Measurements from ENCODE around the gene XKR8. TPM values are rescaled to one million over a fixed set of nuclear protein-coding genes. Genes with fewer than 3 reads are reported as not detected.

The XKR8 gene
- total RNA-seq, 1 experiment from 2014 or later, result 2.8 TPM

- peak overlapping the region; percentile 27 for H3K27ac Mint-ChIP-seq (ENCODE audit: low read depth, unreplicated experiment)
- ChIA-PET CTCF (interaction anchor here (0.6 to 1.7 kb wide), 6 partner anchors 14 to 514 kb away, joined by 3 to 11 read pairs (median 4); no protein-coding TSS in a partner anchor), POLR2A (interaction anchor here (0.5 to 1.3 kb wide), 4 partner anchors 12 to 116 kb away, joined by 3 to 4 read pairs (median 3); no protein-coding TSS in a partner anchor)
- peaks cover 45% of the 10 kb centered on the region for H3K36me3 Mint-ChIP-seq (ENCODE audit: insufficient read depth, unreplicated experiment)
- H3K27me3 Mint-ChIP-seq (ENCODE audit: insufficient read depth, unreplicated experiment), result no peaks in the 10 kb centered on the region
- H3K9me3 Mint-ChIP-seq (ENCODE audit: unreplicated experiment), result no peaks in the 10 kb centered on the region
- BruUV-seq (replicated peaks), result no TSS peak
- TF ChIP-seq CTCF (IDR thresholded peaks at IDR 0.05; ENCODE audit: unreplicated experiment), result no peak
- H3K4me1 Mint-ChIP-seq (ENCODE audit: insufficient read depth, unreplicated experiment), result peaks cover 11% of the 10 kb centered on the region
- no peak overlapping the region for H3K4me3 Mint-ChIP-seq (ENCODE audit: unreplicated experiment)
- intact Hi-C loops (cut with micrococcal nuclease), result no loop called here
- no peak for DNase-seq (ENCODE audit: unreplicated experiment)
Measured at GRCh38 chr1:27973771-27974416, 14.1 kb downstream of the XKR8 start.

DNA sequence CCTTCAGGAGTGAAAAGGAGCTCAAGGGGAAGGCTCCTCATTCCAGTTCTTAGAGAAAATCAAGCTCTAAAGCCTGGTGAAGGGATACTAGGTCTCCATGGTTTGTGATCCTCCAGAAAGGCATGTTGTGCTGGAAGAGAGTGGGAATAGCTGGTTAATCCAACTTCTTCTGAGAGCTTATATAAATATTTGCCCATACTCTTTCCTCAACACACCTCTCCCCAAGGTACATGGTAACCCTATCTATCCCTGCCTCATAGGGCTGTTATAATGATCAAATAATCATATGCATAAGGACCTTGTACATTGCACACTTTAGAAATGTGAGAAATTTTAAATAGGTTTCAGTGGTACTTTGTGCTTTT, 14.6 kb downstream of the XKR8 start:
- H3K27me3 Mint-ChIP-seq (ENCODE audit: insufficient read depth, unreplicated experiment), result no peaks in the 10 kb centered on the region

DNA sequence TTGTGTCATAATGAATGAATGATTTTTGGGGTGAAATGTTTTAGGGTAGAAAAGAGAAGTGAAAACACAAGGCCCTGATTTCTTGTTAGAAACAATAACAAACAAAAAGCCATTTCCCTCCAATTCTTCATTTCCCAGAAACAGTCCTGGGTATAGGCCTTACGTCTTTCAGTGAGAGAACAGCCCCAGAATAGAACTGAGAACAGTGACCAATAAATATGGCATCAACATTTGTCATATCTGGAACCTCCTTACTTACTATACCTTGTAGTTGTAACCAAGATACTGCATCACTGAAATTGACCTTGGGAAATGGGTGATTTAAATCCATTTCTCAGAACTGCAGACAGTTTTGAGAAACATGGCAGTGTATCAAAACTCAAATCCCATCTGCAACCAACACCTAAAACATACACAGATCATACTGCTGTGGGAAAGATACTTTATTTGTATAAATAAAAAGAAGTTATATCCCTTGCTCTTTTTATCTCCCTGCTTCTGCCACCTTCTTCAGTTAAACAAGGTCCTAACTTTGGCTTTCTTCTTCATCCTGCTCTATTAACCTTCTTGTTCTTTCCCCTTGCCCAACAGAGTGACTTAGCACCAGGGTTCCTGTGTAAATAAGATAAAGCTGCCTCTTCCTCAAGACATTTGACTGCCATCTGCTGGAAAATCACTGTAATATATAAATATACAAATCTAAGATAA, 19.5 kb downstream of the XKR8 start:
- CTCF ChIA-PET, result interaction anchor here (0.7 to 7.4 kb wide), 11 partner anchors 9 to 220 kb away, joined by 3 to 74 read pairs (median 4); no protein-coding TSS in a partner anchor
- no peaks in the 10 kb centered on the region for H3K4me1 Mint-ChIP-seq (ENCODE audit: insufficient read depth, unreplicated experiment)
- POLR2A ChIA-PET, result interaction anchor here (1.3 to 2.5 kb wide), 5 partner anchors 8 to 206 kb away, joined by 3 to 10 read pairs (median 6); partner anchors contain the start of genes STX12 and XKR8
- H3K27ac Mint-ChIP-seq (ENCODE audit: low read depth, unreplicated experiment), result no peak overlapping the region
- intact Hi-C loops (cut with micrococcal nuclease), result loop anchor here (1.0 to 2.0 kb wide), 4 partner anchors 19 to 121 kb away; no protein-coding TSS in a partner anchor
- no peaks in the 10 kb centered on the region for H3K27me3 Mint-ChIP-seq (ENCODE audit: insufficient read depth, unreplicated experiment)
- no TSS peak for BruUV-seq (replicated peaks)
- H3K9me3 Mint-ChIP-seq (ENCODE audit: unreplicated experiment), result no peaks in the 10 kb centered on the region
- H3K4me3 Mint-ChIP-seq (ENCODE audit: unreplicated experiment), result no peak overlapping the region
- TF ChIP-seq CTCF (IDR thresholded peaks at IDR 0.05; ENCODE audit: unreplicated experiment), result peak; percentile 39
- peaks cover 30% of the 10 kb centered on the region for H3K36me3 Mint-ChIP-seq (ENCODE audit: insufficient read depth, unreplicated experiment)
- peak; percentile 66 for DNase-seq (ENCODE audit: unreplicated experiment)

More for the DNA sequence above, 14.6 kb downstream of the XKR8 start:
- H3K36me3 Mint-ChIP-seq (ENCODE audit: insufficient read depth, unreplicated experiment), result peaks cover 40% of the 10 kb centered on the region
- DNase-seq (ENCODE audit: unreplicated experiment), result no peak
- H3K4me3 Mint-ChIP-seq (ENCODE audit: unreplicated experiment), result no peak overlapping the region
- intact Hi-C loops (cut with micrococcal nuclease), result no loop called here
- CTCF ChIA-PET, result interaction anchor here (0.6 to 1.7 kb wide), 6 partner anchors 14 to 370 kb away, joined by 3 to 11 read pairs (median 3); no protein-coding TSS in a partner anchor
- TF ChIP-seq CTCF (IDR thresholded peaks at IDR 0.05; ENCODE audit: unreplicated experiment), result no peak
- BruUV-seq (replicated peaks), result no TSS peak
- peaks cover 11% of the 10 kb centered on the region for H3K4me1 Mint-ChIP-seq (ENCODE audit: insufficient read depth, unreplicated experiment)
- POLR2A ChIA-PET, result interaction anchor here (0.5 to 1.3 kb wide), 4 partner anchors 13 to 117 kb away, joined by 3 to 4 read pairs (median 3); no protein-coding TSS in a partner anchor
- H3K27ac Mint-ChIP-seq (ENCODE audit: low read depth, unreplicated experiment), result peak overlapping the region; percentile 27
- H3K9me3 Mint-ChIP-seq (ENCODE audit: unreplicated experiment), result no peaks in the 10 kb centered on the region

DNA sequence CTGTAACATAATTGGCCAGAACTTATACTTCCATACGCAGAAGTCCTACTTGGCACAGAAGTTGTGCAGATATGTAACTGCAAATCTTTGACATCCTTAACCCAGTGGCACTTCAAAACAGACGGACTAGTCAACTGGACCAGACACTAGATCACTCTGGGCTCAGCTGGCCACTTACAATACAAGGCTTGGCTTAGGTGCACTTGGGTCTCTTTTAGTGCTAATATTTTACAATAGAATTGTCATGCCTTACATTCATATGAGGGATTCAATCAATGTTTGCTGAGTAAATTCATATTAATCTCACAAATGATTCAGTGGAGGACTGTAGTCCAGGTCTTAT, 20.1 kb downstream of the XKR8 start:
- intact Hi-C loops (cut with micrococcal nuclease), result loop anchor here (1.0 to 2.0 kb wide), 4 partner anchors 20 to 121 kb away; no protein-coding TSS in a partner anchor
- TF ChIP-seq CTCF (IDR thresholded peaks at IDR 0.05; ENCODE audit: unreplicated experiment), result no peak
- no peak overlapping the region for H3K4me3 Mint-ChIP-seq (ENCODE audit: unreplicated experiment)
- H3K9me3 Mint-ChIP-seq (ENCODE audit: unreplicated experiment), result no peaks in the 10 kb centered on the region
- BruUV-seq (replicated peaks), result no TSS peak
- no peak for DNase-seq (ENCODE audit: unreplicated experiment)
- no peaks in the 10 kb centered on the region for H3K27me3 Mint-ChIP-seq (ENCODE audit: insufficient read depth, unreplicated experiment)
- peaks cover 33% of the 10 kb centered on the region for H3K36me3 Mint-ChIP-seq (ENCODE audit: insufficient read depth, unreplicated experiment)
- no peak overlapping the region for H3K27ac Mint-ChIP-seq (ENCODE audit: low read depth, unreplicated experiment)
- CTCF ChIA-PET, result interaction anchor here (1.0 to 7.4 kb wide), 12 partner anchors 9 to 310 kb away, joined by 3 to 74 read pairs (median 4); no protein-coding TSS in a partner anchor
- H3K4me1 Mint-ChIP-seq (ENCODE audit: insufficient read depth, unreplicated experiment), result no peaks in the 10 kb centered on the region
- POLR2A ChIA-PET, result interaction anchor here (1.3 to 2.5 kb wide), 5 partner anchors 9 to 207 kb away, joined by 3 to 10 read pairs (median 6); partner anchors contain the start of genes STX12 and XKR8
